Osteoblast (primary cell): ENCODE measurements around the gene OBSL1. TPM values are rescaled to one million over a fixed set of nuclear protein-coding genes. Genes with fewer than 3 reads are reported as not detected.

ENCODE experiments used
- DNase-seq: peaks from one replicate; pipeline ENCODE4 v3.0.0; 2011; ENCODE audit warnings: low spot score, mixed read lengths; ENCODE audit not compliant: insufficient read length; ENCODE audit errors: missing footprints
- H2AFZ ChIP-seq: 2 replicates; pipeline ENCODE4 v1.6.0; 2011; ENCODE audit warnings: mild to moderate bottlenecking, low read length
- H3K27ac ChIP-seq: 2 replicates; pipeline ENCODE4 v1.5.1; 2011; ENCODE audit warnings: mild to moderate bottlenecking, low read depth, low read length, moderate library complexity
- H3K27me3 ChIP-seq: 2 replicates; pipeline ENCODE4 v1.6.0; 2012; ENCODE audit warnings: mild to moderate bottlenecking, control low read depth, inconsistent platforms, low read length, moderate library complexity; ENCODE audit not compliant: insufficient read depth
- H3K36me3 ChIP-seq: 2 replicates; pipeline ENCODE4 v1.5.1; 2011; ENCODE audit warnings: mild to moderate bottlenecking, low read length, control low read depth, moderate library complexity; ENCODE audit not compliant: insufficient read depth
- H3K4me1 ChIP-seq: 2 replicates; pipeline ENCODE4 v1.5.1; 2011; ENCODE audit warnings: mild to moderate bottlenecking, low read length, control low read depth, moderate library complexity; ENCODE audit not compliant: insufficient read depth
- H3K4me2 ChIP-seq: 2 replicates; pipeline ENCODE4 v1.6.0; 2011; ENCODE audit warnings: mild to moderate bottlenecking, low read length; ENCODE audit not compliant: insufficient read depth
- H3K4me3 ChIP-seq: fragments of 200-600 bp; sonication (generic); 3 replicates; pipeline ENCODE4 v1.5.1; 2012; ENCODE audit warnings: mild to moderate bottlenecking, low read length, inconsistent platforms; ENCODE audit not compliant: insufficient read depth
- H3K79me2 ChIP-seq: 2 replicates; pipeline ENCODE4 v1.6.0; 2012; ENCODE audit warnings: mild to moderate bottlenecking, low read length, control low read depth, inconsistent platforms; ENCODE audit not compliant: insufficient read depth
- H3K9me3 ChIP-seq: 2 replicates; pipeline ENCODE4 v1.5.1; 2011; ENCODE audit warnings: low read depth, low read length, control low read depth
- H4K20me1 ChIP-seq: 2 replicates; pipeline ENCODE4 v1.6.0; 2012; ENCODE audit warnings: mild to moderate bottlenecking, low read length, control low read depth; ENCODE audit not compliant: insufficient read depth
- CTCF ChIP-seq: IDR thresholded peaks from 2 replicates; pipeline ENCODE4 v1.5.1; 2011; ENCODE audit warnings: mild to moderate bottlenecking, low read depth, low read length, moderate library complexity; ENCODE audit errors: extremely low read depth
- total RNA-seq: library from RNA; depleted of rRNA; stranded (reverse); fragments of >200 nt; gene quantifications from 2 replicates; pipeline ENCODE4 v1.2.3, GENCODE V29; 2012

OBSL1 gene
- total RNA-seq, 1 donor = 65.9 TPM

GRCh38 chr2:219520079-219520478 lies 51.3 kb downstream of the OBSL1 start:
- DNase-seq = peak; percentile 86
- Histone ChIP-seq H3K9me3 (no peaks in the 10 kb centered on the region), H2AFZ (no peak overlapping the region), H3K4me3 (no peak overlapping the region), H3K27ac (no peak overlapping the region), H3K79me2 (no peaks in the 10 kb centered on the region), H4K20me1 (no peaks in the 10 kb centered on the region), H3K4me1 (peaks cover 16% of the 10 kb centered on the region), H3K4me2 (no peak overlapping the region), H3K36me3 (no peaks in the 10 kb centered on the region), H3K27me3 (peaks cover 14% of the 10 kb centered on the region)
- no peak for TF ChIP-seq CTCF

- H2AFZ ChIP-seq = no peak overlapping the region
- no peaks in the 10 kb centered on the region for H3K9me3 ChIP-seq
- H3K27ac ChIP-seq = no peak overlapping the region
- H3K4me2 ChIP-seq = no peak overlapping the region
- H3K27me3 ChIP-seq = peaks cover 15% of the 10 kb centered on the region
- no peak for DNase-seq
- H4K20me1 ChIP-seq = no peaks in the 10 kb centered on the region
- no peak overlapping the region for H3K4me3 ChIP-seq
- H3K4me1 ChIP-seq = peaks cover 16% of the 10 kb centered on the region
- no peaks in the 10 kb centered on the region for H3K79me2 ChIP-seq
- TF ChIP-seq CTCF = no peak
- no peaks in the 10 kb centered on the region for H3K36me3 ChIP-seq
Observed at GRCh38 chr2:219519526-219519916, 51.8 kb downstream of the OBSL1 start.

GRCh38 chr2:219517954-219518778 lies 53.2 kb downstream of the OBSL1 start:
- Histone ChIP-seq H3K4me1 (peaks cover 16% of the 10 kb centered on the region), H3K36me3 (no peaks in the 10 kb centered on the region), H3K27ac (no peak overlapping the region), H3K79me2 (no peaks in the 10 kb centered on the region), H3K27me3 (peaks cover 28% of the 10 kb centered on the region), H3K4me3 (no peak overlapping the region), H2AFZ (no peak overlapping the region), H3K9me3 (no peaks in the 10 kb centered on the region), H4K20me1 (no peaks in the 10 kb centered on the region), H3K4me2 (no peak overlapping the region)
- TF ChIP-seq CTCF = no peak
- no peak for DNase-seq

- no peak for TF ChIP-seq CTCF
- Histone ChIP-seq H3K79me2 (no peaks in the 10 kb centered on the region), H3K4me1 (peaks cover 14% of the 10 kb centered on the region), H3K27me3 (peaks cover 41% of the 10 kb centered on the region), H3K9me3 (no peaks in the 10 kb centered on the region), H3K4me2 (no peak overlapping the region), H3K4me3 (no peak overlapping the region), H3K27ac (no peak overlapping the region), H2AFZ (no peak overlapping the region), H4K20me1 (no peaks in the 10 kb centered on the region), H3K36me3 (no peaks in the 10 kb centered on the region)
- no peak for DNase-seq
Observed at GRCh38 chr2:219516888-219517287, 54.5 kb downstream of the OBSL1 start.
